Tibial nerve (tissue), 3 donors: ENCODE results near the gene MARCHF3.

ENCODE experiments used
- CTCF ChIP-seq, 5 experiments: fragments of 200-600 bp in 3 of 5; fragments of 450-650 bp in 2 of 5; sonication (generic) in 3 of 5; IDR thresholded peaks; one replicate each; pipeline ENCODE4 v1.5.1; 2016 to 2019; ENCODE audit warnings: antibody characterized with exemption in 5 of 5, mild to moderate bottlenecking in 3 of 5, moderate library complexity in 2 of 5
- POLR2A ChIP-seq, 2 donors: fragments of 450-650 bp; IDR thresholded peaks; one replicate each; pipeline ENCODE4 v1.6.1; 2017; ENCODE audit warnings: antibody characterized with exemption in 2 of 2, mild to moderate bottlenecking in 2 of 2, moderate library complexity in 2 of 2

- no peak for TF ChIP-seq CTCF (IDR thresholded peaks at IDR 0.05)
- TF ChIP-seq POLR2A (IDR thresholded peaks at IDR 0.05): no peak
These were observed 117.7 kb downstream of the MARCHF3 start for GRCh38 chr5:126912616-126913200.
